Hematopoietic multipotent progenitor cell (in vitro differentiated cells): Measurements from ENCODE around the gene NAALADL2. TPM values are rescaled to one million over a fixed set of nuclear protein-coding genes. Genes with fewer than 3 reads are reported as not detected.

Experiments used
- DNase-seq, 3 donors: peaks; one replicate each; pipeline ENCODE4 v3.0.0-alpha.2; 2011 to 2015; ENCODE audit warnings: low read depth in 2 of 3, low spot score in 2 of 3
- total RNA-seq: library from RNA; depleted of rRNA; stranded (reverse); fragments of >200 nt; gene quantifications from one replicate; pipeline ENCODE4 v1.2.3, GENCODE V29; 2012

The NAALADL2 gene
- total RNA-seq, 1 donor: 4.6 TPM

GRCh38 chr3:174884776-174885568, 25.8 kb downstream of the NAALADL2 start:
- no peak for DNase-seq

DNA sequence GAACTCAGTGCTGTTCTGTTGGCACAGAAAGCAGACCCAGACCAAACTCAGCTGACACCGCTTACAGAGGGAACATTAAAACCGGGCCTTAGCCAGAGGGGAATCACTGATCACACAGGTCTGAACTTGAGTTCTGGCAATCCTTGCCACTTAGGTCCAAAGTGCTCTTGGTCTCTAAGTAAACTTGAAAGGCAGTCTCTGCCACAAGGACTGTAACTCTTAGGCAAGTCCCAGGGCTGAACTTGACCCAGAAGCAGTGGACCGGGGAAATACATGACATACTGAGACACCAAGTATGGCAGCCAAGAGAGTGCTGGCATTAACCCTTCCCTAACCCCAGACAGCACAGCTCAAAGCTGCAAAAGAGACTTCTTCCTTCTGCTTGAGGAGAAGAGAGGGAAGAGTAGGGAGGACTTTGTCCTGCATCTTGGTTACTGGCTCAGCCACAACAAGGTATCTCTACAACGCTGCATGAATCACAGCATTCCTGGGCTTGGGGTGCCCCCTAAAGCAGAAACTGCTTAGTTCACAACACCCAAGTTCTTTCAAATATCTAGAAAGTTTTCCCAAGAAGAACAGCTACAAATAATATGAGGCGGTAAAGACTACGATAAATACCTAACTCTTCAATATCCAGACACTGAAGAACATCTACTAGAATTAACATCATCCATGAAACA, 32.5 kb downstream of the NAALADL2 start:
- no peak for DNase-seq

GRCh38 chr3:174907027-174907426, 47.9 kb downstream of the NAALADL2 start:
- DNase-seq: no peak

DNA sequence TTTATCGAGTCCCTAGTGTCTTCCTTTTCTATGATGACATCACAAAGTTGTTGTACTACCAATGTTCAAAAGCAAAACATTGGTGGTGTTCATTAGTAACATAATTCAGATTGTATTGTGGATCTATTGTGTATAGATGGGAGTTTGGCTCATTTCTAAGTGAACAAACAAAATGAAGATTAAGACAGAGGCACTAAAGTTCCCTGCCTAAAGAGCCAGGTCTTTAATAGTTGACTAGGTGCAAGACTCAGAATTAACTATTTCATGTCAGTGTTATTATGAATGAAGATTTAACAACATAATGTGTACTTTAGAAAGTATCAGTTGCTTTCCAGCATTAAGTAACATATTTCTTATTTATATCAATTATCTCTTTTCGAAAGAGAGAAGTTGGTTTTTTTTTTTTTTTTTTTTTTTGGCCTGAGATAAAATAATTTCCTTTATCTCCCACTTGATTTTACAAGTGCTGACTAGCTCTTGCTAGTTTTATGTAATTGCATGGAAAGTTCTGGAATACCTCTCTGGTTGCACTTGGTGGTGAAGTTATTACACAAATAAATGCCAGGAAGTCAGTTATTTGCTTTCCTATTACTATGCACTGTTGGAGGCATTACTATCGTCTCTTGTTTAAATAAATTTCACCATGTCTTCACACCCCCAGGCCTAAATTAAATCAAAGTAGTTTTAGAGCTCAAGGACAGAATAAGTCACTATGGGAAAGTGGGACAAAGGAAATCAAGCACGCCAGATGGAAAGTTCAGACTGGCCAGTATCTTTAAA, 48.7 kb downstream of the NAALADL2 start:
- no peak for DNase-seq

- no peak for DNase-seq
These were observed 72.6 kb downstream of the NAALADL2 start for GRCh38 chr3:174931473-174932353.

- DNase-seq: no peak
These were observed 77.5 kb downstream of the NAALADL2 start for GRCh38 chr3:174936590-174936989.

GRCh38 chr3:174937478-174937877, 78.3 kb downstream of the NAALADL2 start:
- DNase-seq: no peak

DNA sequence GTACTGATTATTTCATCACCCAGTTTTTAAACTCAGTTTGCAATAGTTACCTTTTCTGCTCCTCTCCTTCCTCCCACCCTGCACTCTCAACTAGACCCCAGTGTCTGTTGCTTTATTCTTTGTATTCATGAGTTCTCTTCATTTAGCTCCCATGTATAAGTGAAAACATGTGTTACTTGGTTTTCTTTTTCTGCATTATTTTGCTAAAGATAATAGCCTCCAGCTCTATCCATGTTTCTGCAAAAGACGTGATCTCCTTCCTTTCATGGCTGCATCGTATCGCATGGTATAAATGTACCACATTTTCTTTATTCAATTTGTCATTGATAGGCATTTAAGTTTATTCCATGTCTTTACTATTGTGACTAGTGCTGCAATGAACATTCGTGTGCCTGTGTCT, 79.0 kb downstream of the NAALADL2 start:
- no peak for DNase-seq

GRCh38 chr3:174940151-174940550, 81.0 kb downstream of the NAALADL2 start:
- no peak for DNase-seq

DNA sequence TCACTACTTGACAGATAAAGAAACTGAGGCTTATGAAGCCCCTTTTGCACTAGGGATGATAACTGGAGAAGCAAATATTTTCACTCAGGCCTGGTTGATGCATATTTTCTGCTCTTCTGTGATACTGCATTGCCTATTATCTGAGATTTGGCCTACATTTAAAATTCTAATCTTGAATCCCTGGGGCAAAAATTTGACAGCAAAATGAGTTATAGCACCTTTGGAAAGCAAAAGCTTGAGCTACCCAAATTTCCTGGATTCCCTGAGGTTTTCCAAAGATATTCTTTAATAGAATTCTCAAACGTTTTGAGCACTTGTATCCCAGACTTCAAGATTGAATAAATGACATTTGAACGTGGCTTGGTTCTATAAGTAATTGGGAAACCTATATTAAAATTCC, 86.1 kb downstream of the NAALADL2 start:
- DNase-seq: no peak

GRCh38 chr3:174945951-174946350, 86.8 kb downstream of the NAALADL2 start:
- DNase-seq: no peak

DNA sequence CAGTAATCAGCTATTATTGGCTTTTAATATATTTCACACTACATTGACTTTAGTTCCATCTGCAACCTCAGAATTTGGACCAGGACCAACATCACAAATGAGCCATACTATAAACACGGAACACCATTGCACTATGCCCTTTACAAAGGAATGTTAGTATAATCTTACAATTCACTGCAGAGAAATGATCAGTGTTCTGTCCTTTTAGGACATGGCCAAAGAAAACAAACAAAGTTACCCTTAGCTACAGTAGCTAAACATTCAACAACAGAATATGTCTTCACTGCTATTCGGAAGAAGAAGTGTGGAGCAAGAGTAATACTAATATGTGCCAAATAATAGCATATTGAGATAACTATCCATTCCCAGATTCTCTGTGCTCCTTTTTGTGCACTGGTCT, 90.4 kb downstream of the NAALADL2 start:
- no peak for DNase-seq

- no peak for DNase-seq
These were observed 91.9 kb downstream of the NAALADL2 start for GRCh38 chr3:174951034-174951433.

DNA sequence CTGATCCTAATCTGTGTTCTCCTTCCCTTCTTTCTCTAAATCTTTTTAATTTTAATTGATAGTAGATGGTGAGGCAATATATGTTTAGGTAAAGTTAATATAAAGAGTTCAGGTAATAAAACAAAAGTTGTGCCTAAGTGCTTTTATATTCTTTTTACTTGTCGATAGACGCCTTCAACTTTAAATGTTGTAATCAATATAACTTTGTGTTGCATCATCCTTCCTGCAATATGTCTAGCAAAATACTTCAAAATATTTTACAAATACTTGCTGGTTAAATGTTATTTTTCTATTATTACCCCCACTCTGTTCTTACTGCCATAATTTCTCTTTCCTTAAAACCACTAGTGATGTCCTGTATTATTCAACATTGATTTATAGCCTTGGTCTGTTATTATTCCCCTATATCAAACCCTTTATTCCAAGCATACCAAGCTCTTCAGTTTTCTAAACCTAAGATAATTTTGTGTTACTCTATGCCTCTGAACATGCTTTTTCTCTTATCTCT, 92.4 kb downstream of the NAALADL2 start:
- no peak for DNase-seq

GRCh38 chr3:174953068-174953467, 93.9 kb downstream of the NAALADL2 start:
- DNase-seq: no peak

DNA sequence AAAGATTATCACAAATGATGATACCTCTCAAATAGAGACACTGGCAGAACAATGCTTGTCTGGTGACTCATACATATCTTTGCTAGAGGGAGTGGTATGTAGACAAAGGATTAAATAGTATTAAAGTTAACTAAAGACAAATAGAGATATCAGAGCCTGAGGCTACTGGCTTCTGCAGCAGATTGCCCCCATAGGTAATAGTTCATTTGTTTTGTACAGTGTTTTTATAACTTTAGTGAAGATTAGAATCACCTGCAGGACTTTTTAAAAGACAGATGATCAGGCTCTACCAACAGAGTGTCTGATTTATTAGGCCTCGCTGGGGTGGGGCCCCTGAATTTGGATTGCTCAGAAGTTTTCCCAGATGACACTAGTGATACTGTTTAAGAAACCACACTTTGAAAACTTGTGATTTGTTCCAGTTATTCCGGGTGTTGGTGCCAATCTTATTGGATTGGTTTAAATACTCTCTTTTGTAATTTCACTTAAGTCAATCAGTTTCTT, 96.4 kb downstream of the NAALADL2 start:
- no peak for DNase-seq

- DNase-seq: no peak
These were observed 97.9 kb downstream of the NAALADL2 start for GRCh38 chr3:174957081-174957480.

- DNase-seq: no peak
These were observed 98.4 kb downstream of the NAALADL2 start for GRCh38 chr3:174957551-174958001.

GRCh38 chr3:174958671-174959328, 99.7 kb downstream of the NAALADL2 start:
- DNase-seq: no peak
